Measurements from ENCODE around the gene CHRNA1. TPM values are rescaled to one million over a fixed set of nuclear protein-coding genes. Genes with fewer than 3 reads are reported as not detected.

Gene CHRNA1
- total and polyA plus RNA-seq, 10 of the 15 experiments (the other 5 are each of a cell fraction or from before 2014, with no cell fraction given): 0.05 to 0.14 TPM; not detected in 8

- TF ChIP-seq, protein P1, sequence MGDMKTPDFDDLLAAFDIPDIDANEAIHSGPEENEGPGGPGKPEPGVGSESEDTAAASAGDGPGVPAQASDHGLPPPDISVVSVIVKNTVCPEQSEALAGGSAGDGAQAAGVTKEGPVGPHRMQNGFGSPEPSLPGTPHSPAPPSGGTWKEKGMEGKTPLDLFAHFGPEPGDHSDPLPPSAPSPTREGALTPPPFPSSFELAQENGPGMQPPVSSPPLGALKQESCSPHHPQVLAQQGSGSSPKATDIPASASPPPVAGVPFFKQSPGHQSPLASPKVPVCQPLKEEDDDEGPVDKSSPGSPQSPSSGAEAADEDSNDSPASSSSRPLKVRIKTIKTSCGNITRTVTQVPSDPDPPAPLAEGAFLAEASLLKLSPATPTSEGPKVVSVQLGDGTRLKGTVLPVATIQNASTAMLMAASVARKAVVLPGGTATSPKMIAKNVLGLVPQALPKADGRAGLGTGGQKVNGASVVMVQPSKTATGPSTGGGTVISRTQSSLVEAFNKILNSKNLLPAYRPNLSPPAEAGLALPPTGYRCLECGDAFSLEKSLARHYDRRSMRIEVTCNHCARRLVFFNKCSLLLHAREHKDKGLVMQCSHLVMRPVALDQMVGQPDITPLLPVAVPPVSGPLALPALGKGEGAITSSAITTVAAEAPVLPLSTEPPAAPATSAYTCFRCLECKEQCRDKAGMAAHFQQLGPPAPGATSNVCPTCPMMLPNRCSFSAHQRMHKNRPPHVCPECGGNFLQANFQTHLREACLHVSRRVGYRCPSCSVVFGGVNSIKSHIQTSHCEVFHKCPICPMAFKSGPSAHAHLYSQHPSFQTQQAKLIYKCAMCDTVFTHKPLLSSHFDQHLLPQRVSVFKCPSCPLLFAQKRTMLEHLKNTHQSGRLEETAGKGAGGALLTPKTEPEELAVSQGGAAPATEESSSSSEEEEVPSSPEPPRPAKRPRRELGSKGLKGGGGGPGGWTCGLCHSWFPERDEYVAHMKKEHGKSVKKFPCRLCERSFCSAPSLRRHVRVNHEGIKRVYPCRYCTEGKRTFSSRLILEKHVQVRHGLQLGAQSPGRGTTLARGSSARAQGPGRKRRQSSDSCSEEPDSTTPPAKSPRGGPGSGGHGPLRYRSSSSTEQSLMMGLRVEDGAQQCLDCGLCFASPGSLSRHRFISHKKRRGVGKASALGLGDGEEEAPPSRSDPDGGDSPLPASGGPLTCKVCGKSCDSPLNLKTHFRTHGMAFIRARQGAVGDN (IDR thresholded peaks at IDR 0.05): no peak
- TF ChIP-seq IRF3 (IDR thresholded peaks at IDR 0.05) (no peak), EZH2 (IDR thresholded peaks at IDR 0.05; ENCODE audit: borderline replicate concordance, control insufficient read depth, low read depth, low read length) (no peak), NFXL1 (IDR thresholded peaks at IDR 0.05; ENCODE audit: borderline replicate concordance) (no peak), MEF2A (IDR thresholded peaks at IDR 0.05; ENCODE audit: insufficient read depth, low read depth, low read length) (no peak), PRDM15 (CRISPR knock-in tag; IDR thresholded peaks at IDR 0.05) (no peak), STAT1 (conservative IDR thresholded peaks at IDR 0.05) (no peak), CBX3 (IDR thresholded peaks at IDR 0.05; ENCODE audit: borderline replicate concordance, low read depth) (no peak), POU2F2 (IDR thresholded peaks at IDR 0.05; ENCODE audit: borderline replicate concordance, low read depth, low read length) (0 out of 3 replicates have a peak, but pooled peaks have one; percentile 20), SREBF2 (IDR thresholded peaks at IDR 0.05; ENCODE audit: low read length) (no peak), E2F4 (IDR thresholded peaks at IDR 0.05; ENCODE audit: low read depth, low read length) (no peak), RAD51 (IDR thresholded peaks at IDR 0.05) (no peak), HCFC1 (IDR thresholded peaks at IDR 0.05; ENCODE audit: low read length) (no peak), IKZF1 (conservative IDR thresholded peaks at IDR 0.05) (no peak; the same call in 1 of the 2 replicates), JUNB (IDR thresholded peaks at IDR 0.05) (peak; percentile 83), NR2C2 (IDR thresholded peaks at IDR 0.05; ENCODE audit: borderline replicate concordance, control insufficient read depth, insufficient read length, low read depth) (no peak), BRCA1 (IDR thresholded peaks at IDR 0.05; ENCODE audit: low read depth, low read length) (no peak), FOXM1 (IDR thresholded peaks at IDR 0.05; ENCODE audit: low read depth, low read length) (no peak), RELA (IDR thresholded peaks at IDR 0.05; ENCODE audit: borderline replicate concordance, partially characterized antibody) (no peak), SIX5 (IDR thresholded peaks at IDR 0.05; ENCODE audit: low read depth, low read length, severe bottlenecking) (no peak), EED (IDR thresholded peaks at IDR 0.05; ENCODE audit: low read depth) (peak; percentile 23; the same call in 1 of the 2 replicates), ATF7 (IDR thresholded peaks at IDR 0.05; ENCODE audit: low read depth) (peak; percentile 62)
Observed at GRCh38 chr2:174752403-174753037, 11.8 kb downstream of the CHRNA1 start (continued).
